HG02588 (cell line): ENCODE measurements around the gene CELF3.
"Not testable (repeated sequence)": the region's sequence is repeated elsewhere in the genome, so short reads cannot be mapped to it uniquely, and the experiment has no call there.

Source experiments
- ATAC-seq: cut with Tn5 transposase; IDR thresholded peaks from one replicate; pipeline ENCODE4 v1.9.1; 2021; ENCODE audit warnings: mild to moderate bottlenecking, moderate library complexity; ENCODE audit not compliant: unreplicated experiment

The CELF3 gene

GRCh38 chr1:151704246-151704645 lies 12.4 kb downstream of the CELF3 start:
- ATAC-seq, result no peak

DNA sequence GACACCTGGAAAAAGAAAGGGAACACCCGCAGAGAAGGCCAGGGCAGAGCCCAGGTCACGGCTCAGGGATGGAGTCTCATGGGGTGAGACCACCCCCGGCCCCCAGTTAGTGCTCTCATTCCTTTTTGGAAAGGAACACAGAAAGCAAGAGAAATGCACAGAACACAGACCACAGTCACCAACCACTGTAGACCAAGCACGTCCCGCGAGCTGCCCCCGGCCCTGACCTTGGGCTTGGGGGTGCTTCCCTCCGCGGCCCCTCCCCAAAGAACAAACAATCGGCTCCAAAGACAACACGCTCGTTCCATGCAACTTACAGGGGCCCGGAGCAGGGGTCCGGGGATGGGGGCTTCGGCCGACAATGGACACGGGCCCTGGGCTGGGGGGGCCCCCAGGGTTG lies 12.8 kb downstream of the CELF3 start:
- ATAC-seq, result no peak

DNA sequence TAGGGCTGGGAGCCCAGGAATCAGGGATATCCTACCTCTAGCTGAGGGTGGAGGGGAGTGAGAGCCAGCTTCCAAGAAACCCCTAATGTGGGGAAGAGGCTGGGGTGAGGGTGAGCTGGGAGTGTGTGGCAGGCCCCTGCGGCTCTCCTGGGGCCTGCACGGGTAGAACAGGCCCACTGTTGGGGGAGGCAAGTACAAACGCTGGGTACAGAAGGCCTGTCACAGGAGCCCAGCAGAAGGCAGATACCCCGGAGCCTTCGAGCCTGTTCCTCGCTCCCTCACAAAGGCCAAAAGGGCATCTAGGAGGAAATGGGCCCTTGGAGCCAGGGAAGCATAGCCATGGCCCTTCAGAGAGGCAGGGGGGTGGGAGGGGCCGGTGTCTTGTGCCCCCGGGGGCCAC lies 13.7 kb downstream of the CELF3 start:
- ATAC-seq, result no peak

GRCh38 chr1:151701515-151701914 lies 15.1 kb downstream of the CELF3 start:
- ATAC-seq, result no peak

- ATAC-seq, result no peak
Measured at GRCh38 chr1:151693057-151693651, 23.4 kb downstream of the CELF3 start.

- ATAC-seq, result no peak
Measured at GRCh38 chr1:151692226-151692625, 24.4 kb downstream of the CELF3 start.

GRCh38 chr1:151689494-151689893 lies 27.1 kb downstream of the CELF3 start:
- no peak for ATAC-seq

DNA sequence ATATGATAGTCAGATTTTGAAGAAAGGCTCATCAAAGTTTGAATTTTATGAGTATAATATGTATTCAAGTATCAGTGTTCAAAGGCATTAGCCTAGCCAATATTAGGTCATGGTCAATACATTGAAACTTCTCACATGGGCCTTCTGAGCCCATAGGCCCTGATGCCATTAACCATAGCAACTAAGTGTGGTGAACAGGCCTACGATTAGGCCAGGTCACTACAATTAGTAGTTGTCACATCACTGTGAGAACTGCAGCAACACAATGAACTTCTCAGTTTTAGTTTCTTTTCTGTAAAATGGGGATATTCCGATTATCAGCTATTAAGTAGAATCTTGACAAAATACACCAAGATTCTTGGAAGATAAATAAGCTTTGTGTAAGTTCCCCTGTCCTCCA lies 30.0 kb downstream of the CELF3 start:
- no peak for ATAC-seq

GRCh38 chr1:151684128-151684527 lies 32.5 kb downstream of the CELF3 start:
- no peak for ATAC-seq

DNA sequence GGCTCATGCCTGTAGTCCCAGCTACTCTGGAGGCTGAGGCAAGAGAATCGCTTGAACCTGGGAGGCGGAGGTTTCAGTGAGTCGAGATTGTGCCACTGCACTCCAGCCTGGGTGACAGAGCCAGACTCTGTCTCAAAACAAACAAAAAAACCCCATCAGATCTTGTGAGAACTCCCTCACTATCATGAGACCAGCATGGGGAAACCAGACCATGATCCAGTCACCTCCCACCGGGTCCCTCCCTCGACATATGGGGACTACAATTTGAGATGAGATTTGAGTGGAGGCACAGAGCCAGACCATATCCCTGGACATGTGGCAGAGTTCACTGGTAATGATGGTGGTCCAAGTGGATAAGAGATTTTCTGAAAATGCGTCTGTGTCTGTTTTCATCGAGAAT lies 33.7 kb downstream of the CELF3 start:
- not testable (repeated sequence) for ATAC-seq

GRCh38 chr1:151681923-151682322 lies 34.7 kb downstream of the CELF3 start:
- no peak for ATAC-seq

DNA sequence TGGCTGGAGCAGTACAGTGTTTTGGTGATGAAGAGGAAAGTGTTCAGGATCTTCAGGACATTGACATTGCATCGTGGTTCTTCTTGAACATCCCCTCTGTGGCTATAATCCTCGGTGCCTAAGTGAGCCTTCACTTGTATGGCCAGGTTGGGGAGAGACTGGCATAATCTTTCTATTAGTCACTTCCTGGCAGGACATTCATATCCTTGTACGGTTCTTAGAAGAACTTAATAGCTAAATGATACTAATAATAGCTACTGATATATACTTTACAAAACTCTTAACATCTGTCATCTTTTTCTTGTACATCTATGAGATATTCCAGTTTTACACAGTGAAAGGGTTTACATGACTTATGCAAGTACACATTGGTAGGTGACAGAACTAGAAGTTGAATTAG lies 35.8 kb downstream of the CELF3 start:
- ATAC-seq, result no peak

DNA sequence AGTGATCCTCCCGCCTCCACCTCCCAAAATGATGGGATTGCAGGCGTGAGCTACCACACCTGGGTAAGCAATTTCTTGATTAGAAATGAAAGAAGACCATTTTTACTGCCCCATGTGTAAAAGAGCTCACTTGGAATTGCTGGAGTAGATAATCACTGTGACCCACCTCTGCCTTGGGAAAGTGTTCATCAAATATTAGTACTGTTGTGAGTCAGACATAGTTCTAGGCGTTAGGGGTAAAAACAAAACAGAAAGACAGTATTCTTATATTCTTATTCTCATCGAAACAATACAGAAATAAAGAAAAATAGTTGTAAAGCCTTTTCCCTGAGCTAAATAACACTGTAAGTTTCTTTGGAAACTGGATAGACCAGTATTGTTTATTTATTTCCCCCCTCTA lies 36.2 kb downstream of the CELF3 start:
- ATAC-seq, result no peak

GRCh38 chr1:151673407-151673806 lies 43.2 kb downstream of the CELF3 start:
- no peak for ATAC-seq

DNA sequence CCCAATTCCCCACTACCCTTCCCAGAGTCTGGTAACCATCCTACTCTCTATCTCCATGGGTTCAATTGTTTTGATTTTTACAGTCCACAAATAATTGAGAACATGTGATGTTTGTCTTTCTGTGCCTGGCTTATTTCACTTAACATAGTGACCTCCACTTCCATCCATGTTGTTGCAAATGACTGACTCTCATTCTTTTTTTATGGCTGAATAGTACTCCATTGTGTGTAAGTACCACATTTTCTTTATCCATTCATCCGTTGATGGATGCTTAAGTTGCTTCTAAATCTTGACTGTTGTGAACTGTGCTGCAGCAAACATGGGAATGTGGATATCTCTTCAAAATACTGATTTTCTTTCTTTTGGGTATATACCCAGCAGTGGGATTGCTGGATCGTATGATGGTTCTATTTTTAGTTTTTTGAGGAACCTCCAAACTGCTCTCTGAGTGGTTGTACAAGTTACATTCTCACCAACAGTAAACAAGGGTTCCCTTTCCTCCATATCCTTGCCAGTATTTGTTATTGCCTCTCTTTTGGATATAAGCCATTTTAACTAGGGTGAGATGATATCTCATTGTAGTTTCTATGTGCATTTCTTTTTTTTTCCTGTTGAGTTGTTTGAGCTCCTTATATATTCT lies 46.4 kb downstream of the CELF3 start:
- ATAC-seq, result not testable (repeated sequence)

- no peak for ATAC-seq
Measured at GRCh38 chr1:151668090-151668489, 48.5 kb downstream of the CELF3 start.

- no peak for ATAC-seq
Measured at GRCh38 chr1:151661751-151662150, 54.9 kb downstream of the CELF3 start.

DNA sequence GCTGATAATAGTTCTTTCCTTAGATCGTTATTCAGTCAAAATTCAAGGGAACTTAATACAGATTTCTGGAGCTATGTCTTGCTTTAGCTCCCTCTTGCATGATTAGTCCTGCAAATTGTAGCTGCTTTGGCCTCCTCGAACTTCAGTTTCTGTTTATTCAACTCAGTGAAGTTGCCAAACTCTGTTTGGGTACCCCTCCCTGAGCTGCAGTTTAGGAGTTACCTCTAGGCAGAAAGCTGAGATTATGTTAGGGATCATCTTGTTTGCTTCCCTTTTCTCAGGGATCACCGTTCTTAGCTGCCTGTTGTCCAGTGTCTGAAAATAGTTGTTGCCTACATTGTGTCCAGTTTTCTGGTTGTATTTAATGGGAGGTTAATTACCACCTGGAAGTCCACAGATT lies 61.2 kb downstream of the CELF3 start:
- ATAC-seq, result no peak

DNA sequence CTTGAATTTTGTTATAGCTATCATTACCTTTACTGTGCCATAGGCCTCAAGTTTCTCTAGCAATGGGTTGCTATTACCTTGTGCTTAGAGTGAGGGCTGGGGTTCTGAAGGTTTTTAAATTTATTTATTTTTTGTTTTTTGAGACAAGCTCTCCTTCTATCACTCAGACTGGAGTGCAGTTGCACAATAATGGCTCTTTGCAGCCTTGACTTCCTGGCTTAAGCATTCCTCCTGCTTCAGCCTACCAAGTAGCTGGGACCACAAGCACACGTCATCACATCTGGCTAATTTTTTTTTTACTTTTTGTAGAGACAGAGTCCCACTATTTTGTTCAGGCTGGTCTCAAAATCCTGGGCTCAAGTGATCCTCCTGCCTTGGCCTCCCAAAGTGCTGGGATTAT lies 63.2 kb downstream of the CELF3 start:
- no peak for ATAC-seq
